ENCODE data around the gene CALCOCO1.

The CALCOCO1 gene

GRCh38 chr12:53751336-53752191, 24.3 kb upstream of the CALCOCO1 start, which contains the start of gene CISTR:
Gene CISTR, minus strand, starts transcription at chr12:53751979.
- DNase-seq, result no peak

GRCh38 chr12:53750812-53751335, 23.6 kb upstream of the CALCOCO1 start:
- DNase-seq, result no peak

GRCh38 chr12:53749986-53750811, 22.9 kb upstream of the CALCOCO1 start:
- no peak for DNase-seq

- DNase-seq, result no peak
These were observed 21.0 kb upstream of the CALCOCO1 start for GRCh38 chr12:53748072-53748840.

- DNase-seq, result no peak
These were observed 19.8 kb upstream of the CALCOCO1 start for GRCh38 chr12:53747095-53747494.

GRCh38 chr12:53746592-53747092, 19.4 kb upstream of the CALCOCO1 start:
- peak; percentile 77 for DNase-seq

GRCh38 chr12:53744751-53745150, 17.5 kb upstream of the CALCOCO1 start:
- DNase-seq, result no peak

- no peak for DNase-seq
These were observed 16.8 kb upstream of the CALCOCO1 start for GRCh38 chr12:53744130-53744441.

- DNase-seq, result peak; percentile 45
These were observed 16.2 kb upstream of the CALCOCO1 start for GRCh38 chr12:53743266-53744129.

- DNase-seq, result no peak
These were observed 12.9 kb upstream of the CALCOCO1 start for GRCh38 chr12:53740130-53740491.

GRCh38 chr12:53739214-53740129, 12.2 kb upstream of the CALCOCO1 start:
- no peak for DNase-seq

- peak; percentile 29 for DNase-seq
These were observed 11.4 kb upstream of the CALCOCO1 start for GRCh38 chr12:53738406-53739213.

- no peak for DNase-seq
These were observed 10.7 kb upstream of the CALCOCO1 start for GRCh38 chr12:53737951-53738405.

- no peak for DNase-seq
These were observed 10.0 kb upstream of the CALCOCO1 start for GRCh38 chr12:53737093-53737808.

- no peak for DNase-seq
These were observed 9.3 kb upstream of the CALCOCO1 start for GRCh38 chr12:53736592-53736991.

- no peak for DNase-seq
These were observed 8.3 kb upstream of the CALCOCO1 start for GRCh38 chr12:53735556-53735955.

GRCh38 chr12:53734425-53734824, 7.2 kb upstream of the CALCOCO1 start:
- no peak for DNase-seq

GRCh38 chr12:53733807-53734200, 6.6 kb upstream of the CALCOCO1 start:
- no peak for DNase-seq
